HG03469 (cell line): ENCODE measurements around the gene CUBN.

Source experiments
- ATAC-seq: cut with Tn5 transposase; IDR thresholded peaks from one replicate; pipeline ENCODE4 v1.9.1; 2021; ENCODE audit warnings: mild to moderate bottlenecking, moderate library complexity, moderate number of reproducible peaks; ENCODE audit not compliant: unreplicated experiment

Gene CUBN

DNA sequence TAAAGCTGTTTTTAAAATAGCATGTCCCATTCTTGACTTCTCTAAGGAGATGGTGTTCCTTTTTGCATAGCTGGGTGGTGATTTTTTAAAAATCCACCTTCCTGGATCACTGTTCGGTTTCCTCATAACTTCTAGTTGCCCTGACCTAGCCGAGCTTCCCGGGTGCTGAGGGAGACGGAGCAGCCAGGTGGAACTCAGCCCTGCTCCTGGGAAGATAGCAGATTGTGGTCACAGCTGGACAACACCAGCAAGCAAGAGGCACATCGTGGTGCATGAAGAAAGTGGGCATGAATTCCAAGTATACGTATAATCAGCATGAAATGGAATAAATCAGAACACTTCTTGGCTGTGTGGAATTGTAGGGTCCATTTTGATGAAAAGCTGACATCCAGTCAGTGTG lies 238.9 kb downstream of the CUBN start:
- no peak for ATAC-seq

DNA sequence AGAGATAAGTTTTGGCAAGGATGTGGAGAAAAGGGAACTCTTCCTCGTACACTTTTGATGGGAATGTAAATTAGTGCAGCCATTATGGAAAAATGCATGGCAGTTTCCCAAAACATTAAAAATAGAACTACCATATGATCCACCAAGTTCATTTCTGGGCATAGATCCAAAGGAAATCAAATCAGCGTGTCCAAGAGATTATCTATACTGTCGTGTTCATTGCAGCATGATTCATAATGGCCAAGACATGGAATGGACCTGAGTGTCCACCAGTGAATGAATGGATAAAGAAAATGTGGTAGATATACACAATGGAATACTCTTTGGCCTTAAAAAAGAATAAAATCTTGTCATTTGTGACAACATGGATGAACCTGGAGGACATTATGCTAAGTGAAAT lies 242.0 kb downstream of the CUBN start:
- ATAC-seq, result no peak

DNA sequence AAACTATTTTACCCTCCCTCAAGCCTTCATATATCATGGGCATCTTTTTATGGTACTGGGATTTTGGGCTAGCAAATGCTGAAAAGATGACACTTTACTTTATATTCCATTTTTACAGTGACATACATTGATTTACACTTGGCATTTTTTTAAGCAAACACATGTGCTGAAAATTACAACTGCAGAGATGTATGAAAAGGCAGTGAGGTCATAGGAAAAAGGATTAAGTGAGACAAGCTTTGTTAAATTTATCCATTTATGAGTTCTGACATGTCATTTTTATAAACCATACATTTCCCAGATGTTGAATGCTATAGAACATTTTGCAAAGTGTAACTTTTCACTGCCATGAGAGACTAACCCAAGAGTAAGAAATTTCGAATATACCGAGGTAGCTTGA lies 243.6 kb downstream of the CUBN start:
- no peak for ATAC-seq

DNA sequence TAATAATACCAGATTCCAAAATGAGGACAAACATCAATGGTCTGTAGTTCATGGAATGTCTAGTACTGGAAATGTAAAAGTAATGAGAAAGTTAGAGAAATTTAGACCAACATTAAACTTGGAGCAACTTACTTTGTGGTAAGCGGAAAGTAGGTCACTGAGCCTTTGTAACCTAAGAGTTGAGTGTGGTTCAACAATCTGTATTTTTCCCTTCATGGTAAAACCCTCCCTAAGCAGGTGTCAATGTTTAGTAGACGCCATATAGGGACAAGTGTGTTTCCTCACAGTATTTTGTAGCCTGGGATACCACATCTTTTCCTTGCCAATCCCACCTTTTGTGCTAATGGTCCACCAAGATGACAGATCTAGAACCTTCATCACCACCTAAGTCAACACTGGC lies 245.1 kb downstream of the CUBN start:
- no peak for ATAC-seq

DNA sequence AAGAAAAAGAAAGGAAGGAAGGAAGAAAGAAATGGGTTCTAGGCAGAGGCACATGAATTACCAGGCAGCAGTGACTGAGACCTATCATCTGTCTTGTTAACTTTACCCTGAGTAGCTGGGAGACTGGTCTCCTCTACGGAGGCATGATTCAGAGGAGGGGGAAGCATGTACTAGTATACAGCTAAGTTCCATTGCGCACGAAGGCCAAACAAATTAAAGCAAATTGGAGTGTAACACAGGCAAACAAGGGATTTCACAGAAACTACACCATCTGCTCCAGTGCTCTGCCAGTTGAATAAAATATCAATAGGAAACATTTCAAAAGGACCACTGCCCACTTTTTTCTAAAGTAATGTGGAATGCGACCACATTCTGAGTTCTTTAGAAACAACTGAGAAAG lies 246.5 kb downstream of the CUBN start:
- ATAC-seq, result no peak

DNA sequence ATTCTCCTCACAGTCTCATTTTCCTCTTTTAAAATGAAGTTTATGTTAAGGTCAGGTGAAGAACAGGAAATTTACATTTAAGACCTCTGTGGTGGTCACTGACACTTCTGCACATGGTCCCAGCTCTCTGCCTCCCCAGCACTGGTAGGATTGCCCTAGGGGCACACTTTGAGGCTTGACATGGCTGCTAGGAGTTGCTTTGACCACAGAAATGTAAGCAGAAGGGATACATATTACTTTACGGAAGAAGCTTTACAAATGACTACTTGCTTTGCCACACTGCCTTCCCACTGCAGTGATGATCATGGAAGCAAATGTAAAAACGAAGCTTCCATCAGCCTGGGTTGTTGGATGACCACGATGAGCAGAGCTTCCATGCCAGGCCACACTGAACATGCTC lies 259.3 kb downstream of the CUBN start:
- no peak for ATAC-seq

DNA sequence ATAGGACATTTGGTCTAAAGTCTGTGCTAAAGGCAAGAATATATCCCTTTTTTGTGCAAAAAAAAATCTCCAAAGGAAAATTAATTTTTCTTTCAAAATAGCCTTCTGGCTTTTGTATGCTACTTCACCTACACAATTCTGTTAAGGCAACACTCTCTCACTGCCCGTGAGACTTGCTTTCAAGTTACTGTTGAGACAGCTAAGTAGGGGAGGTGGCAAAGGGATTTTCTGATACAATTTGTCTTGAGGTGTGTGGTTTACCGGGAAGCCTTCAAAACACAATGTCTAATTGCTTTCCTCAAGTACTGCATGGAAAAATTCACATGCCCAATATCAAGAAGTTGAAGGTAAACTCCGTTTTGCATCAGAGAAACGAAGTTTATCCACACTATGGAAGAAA lies 261.6 kb downstream of the CUBN start:
- no peak for ATAC-seq

DNA sequence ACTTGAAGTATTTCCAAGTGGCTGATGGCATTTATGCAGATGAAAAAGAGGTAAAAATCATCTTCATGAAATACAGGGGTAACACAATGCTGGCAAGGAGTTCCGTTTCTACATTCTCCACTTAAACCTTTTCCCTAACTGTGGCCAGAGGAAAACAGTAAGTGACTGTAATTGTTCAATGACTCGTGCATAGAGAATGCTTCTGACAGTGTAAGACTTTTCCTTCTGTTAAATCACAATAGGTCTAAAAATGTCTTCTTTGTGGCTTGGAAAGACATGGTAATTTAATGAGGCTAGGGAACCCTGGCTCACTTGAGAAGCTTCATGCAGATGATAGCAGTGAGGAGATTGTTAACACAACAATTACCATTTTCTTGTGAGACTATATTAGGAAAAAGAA lies 262.1 kb downstream of the CUBN start:
- ATAC-seq, result no peak

DNA sequence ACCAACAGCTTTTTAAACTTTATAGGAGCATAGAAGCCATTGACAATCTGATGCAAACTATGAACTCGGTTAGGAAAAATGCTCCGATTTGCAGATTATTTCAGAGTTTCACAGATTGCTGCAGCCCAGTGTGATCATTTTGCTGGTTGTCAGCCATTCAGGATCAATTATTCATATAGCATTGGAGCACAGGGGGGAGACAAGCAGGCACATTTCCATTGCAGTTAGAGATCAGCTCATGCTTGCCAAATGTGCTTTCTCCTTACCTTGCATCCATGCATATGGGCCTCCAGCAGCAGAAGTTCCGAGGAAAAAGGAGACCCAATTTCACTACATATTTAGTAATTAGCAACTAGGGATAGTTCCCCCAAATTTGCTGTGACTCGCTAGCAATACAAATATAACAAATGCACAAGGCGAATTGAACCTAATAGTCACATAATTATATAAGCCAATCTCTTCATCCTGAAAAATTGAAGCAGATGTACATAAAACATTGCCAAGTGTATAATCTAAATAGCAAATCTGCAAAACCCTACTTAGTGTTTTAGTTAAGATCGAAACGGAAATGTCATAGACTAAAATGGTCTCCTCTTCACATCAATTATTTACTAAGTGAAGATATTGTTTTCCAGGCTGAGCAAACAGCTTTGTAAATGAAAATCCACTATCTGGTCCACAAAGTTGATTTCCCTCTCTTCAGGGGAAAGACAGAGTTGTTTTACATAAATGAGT lies 262.9 kb downstream of the CUBN start:
- ATAC-seq, result no peak

DNA sequence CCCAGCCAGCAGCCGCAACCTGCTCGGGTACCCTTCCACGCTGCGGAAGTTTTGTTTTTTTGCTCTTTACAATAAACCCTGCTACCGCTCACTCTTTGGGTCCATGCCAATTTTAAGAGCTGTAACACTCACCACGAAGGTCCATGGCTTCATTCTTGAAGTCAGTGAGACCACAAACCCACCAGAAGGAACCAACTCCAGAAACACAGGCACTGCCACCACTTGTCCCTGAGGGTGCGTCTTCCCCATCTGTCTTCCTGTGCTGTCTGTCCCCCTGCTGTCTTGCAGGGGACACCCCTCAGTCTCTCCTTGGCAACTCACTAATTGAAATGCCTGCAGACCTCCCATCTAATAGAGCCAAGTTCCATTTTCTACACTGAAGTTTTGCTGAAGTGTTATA lies 263.8 kb downstream of the CUBN start:
- no peak for ATAC-seq

DNA sequence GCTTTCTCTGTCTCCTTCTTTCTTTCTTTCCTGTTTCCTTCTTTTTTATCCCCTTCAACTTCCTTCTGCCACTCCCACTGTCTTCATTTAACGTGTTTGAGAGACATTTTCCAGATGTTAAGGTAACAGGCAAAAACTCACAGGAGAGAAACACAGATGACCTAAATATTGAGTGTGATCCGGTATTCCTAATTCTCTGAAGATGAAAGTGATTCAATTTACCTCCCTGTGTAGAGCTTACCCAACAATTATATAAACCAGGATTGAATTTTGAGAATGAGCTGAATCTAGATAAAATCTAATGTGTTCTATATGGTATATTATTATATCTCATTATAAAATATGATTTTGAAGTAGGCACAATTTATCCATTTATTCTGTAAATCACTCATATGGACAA lies 265.8 kb downstream of the CUBN start:
- ATAC-seq, result no peak

DNA sequence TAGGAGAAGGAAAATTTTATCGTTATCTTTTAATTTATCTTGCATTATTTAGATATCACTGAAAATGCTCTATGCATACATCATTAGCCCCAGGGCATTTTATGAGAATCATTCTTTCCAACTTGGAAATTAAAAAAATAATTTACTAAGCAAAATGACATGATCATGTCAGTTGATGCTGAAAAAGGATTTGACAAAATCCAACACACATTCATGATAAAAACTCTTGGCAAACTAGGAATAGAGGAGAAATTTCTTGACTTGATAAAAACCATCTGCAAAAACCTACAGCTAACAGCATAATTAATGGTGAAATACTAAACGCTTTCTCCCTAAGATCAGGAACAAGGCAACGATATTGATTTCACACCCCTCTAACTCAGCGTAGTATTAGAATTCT lies 272.2 kb downstream of the CUBN start:
- no peak for ATAC-seq

DNA sequence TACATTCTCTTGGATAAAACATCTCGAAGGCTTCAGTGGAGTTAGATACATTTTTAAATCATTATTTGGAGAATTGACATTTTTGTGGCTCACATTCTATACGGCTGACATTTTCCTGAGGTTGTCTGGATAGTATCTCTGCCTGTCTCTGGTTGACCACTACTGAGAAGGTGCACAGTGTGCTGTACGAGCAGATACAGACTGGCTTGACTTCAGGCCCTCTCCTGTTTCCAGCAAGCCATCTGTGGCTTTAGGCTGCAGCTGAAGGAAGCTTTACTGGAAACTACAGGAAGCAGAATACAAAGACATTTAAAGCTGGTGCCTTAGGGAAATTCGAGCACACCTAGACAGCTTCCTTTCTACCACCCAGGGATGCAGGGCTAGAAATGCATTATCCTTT lies 273.0 kb downstream of the CUBN start:
- ATAC-seq, result no peak

DNA sequence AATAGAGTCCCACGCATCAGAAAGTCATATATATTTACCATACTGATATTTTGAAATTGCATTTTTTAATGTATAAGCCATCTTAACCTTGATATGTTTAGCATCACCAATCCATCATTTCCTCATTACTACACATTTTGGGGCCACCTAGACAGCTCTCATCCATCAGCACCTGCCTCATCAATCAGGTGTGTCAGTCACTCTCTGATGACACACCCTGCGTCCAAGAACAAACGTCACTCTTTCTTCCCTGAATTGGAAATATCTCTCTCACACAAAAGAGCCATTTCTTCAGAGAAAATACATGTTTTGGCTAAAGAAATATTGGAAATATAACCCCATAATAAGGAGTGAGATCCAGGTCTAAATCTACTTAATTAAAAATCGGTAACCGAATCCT lies 273.5 kb downstream of the CUBN start:
- ATAC-seq, result no peak

DNA sequence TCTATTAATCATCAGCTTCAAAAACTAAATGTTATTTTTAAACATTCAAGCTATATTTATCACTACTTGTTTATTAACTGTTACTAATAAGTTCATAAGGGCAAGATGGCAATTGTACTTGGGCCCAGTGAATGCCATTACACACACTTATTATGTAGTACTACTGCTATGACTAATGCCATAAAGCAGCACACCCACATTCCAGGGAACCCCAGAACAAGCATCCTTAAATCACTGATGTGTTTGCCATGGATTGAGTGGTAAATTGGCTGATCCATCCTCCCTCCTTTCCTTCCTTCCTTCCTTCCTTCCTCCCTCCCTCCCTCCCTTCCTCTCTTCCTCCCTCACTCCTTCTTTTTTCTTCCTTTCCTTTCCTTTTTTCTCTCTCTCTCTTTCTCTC lies 275.0 kb downstream of the CUBN start:
- ATAC-seq, result no peak

DNA sequence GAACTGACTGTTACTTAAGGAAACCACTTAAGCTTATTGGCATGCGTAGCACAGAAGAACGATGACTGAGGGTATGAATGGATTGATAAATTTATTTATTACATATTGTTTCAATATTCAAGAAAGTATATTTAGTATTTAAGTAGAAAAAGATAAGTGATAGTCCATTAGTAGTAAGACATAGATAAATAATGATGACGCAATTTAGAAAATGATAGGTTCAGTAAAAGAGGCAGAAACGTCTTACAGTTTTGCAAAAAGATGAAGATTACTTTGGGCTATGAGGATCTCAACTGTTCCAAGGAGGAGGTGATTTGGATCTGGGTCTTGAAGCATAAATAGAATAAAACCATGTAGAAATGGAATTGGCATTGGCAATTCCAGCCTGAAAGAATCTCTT lies 275.8 kb downstream of the CUBN start:
- ATAC-seq, result no peak

DNA sequence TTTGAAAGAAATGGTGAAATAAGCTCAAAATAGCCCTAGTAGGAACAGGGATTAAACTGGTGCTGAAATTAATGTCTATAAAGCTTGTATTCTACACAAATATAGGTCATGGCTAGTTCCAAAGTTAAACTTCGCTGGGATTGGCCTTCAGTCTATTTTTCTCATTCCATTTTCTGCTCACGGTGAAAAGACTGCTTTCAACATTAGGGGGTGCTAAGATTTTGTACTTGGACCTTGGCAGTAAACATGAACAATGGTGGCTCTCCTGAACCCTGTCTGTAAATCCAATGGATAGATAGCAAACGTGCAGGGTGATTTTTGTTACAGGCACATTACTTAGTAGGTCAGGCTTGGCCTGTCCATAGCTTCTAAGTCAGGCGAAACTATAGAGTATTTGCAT lies 276.4 kb downstream of the CUBN start:
- ATAC-seq, result no peak

DNA sequence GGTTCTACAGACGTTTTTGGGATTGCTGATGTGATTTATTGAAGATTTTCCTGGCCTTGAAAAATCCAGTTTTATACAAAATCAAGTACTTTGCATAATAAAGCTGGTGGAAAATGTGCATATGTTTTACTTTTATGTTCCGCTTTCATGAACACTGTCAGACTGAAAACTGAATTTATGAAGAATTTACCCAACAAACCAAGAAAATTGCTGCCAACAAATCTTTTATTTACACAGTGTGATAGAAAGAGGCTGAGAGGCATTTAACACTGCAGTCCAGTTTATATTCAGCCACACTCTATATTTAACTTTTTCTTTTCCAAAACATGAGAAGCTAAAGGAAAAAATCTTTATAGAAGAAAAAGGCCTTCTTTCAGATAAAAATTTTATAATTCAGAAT lies 277.0 kb downstream of the CUBN start:
- ATAC-seq, result no peak

DNA sequence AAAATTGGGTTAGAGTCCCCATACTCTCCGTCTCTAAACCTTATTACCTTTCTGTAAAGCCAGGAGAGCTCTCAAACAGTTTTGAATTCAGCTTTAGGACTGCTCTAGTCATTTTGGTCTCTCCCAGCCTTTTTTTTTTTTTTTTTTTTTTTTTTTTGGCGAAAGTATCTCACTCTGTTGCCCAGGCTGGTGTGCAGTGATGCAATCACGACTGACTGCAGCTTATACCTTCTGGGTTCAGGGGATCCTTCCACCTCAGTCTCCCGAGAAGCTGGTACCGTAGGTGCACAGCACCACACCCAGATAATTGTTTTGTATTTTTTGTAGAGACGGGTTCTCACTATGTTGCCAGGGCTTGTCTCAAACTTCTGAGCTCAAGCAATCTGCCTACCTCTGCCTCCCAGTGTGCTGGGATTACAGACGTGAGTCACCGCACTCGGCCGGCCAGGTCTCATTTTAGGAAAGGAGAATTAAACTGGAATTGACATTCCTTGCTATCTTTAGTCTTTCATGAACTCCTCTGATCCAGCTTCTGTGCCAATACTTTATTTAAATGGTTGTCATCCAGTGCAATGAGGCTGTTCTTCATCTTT lies 281.0 kb downstream of the CUBN start:
- no peak for ATAC-seq

DNA sequence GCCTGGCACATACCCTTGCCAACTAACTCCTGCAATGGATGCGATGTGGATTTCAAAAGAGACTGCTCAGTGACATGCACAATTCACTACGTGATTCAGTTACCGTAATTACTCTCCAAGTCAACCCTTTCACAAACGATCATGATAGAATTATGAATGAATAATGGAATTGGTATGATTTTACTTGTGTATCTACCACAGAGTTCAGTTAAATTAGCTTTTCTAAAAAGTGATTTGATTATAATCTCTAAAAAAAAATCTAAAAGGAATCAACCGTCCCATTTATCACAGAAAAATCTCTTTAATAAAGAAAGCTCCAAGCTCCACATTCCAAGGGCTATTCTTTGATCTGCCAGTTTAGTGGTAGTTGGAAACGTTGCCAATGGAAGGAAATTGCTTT lies 282.0 kb downstream of the CUBN start:
- ATAC-seq, result no peak

DNA sequence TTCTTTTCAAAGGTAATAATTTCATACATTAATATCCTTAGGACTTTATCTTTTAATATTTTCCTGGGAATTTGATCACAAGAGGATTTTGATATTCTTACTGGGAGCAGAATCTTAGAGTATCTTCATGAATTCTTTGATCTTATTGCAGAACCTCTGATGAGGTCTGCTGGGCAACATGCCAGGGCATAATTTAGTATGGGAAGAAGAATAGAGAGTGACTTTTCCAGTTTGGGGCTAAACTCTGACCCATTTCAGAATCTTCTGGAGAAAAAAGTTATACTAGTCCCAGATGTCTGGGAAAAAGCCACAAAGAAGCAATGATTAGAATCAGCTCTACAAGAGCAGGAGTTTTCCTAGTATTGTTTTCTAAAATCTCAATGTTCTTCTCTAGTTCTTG lies 284.4 kb downstream of the CUBN start:
- ATAC-seq, result no peak

DNA sequence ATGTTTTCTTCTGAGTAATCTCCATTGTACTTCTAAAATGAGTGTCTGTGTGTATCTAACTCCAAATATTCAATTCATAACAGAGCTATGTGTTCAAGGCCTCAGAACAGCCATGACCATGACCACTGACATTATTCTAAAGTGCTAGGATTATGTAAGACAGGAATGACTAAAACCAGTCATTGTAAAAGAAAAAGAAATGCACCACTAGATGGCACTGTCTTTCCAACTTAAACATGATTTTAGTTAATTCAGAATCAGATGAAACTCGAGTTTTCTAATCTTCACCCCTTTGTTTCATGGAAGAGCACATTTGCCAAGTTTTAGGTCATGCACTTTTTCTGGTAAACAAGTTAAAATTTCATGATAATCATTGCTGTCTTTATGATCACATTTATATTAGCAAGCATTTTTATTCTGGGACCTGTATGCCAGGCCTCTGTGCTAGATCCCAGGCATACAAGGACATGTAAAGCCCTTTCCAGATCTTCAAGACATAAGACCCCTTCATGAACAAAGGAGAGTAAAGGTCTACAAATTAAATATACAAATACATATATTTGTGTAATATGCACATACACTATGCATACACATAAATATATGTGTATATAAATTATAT lies 286.2 kb downstream of the CUBN start:
- peak; percentile 58 for ATAC-seq

DNA sequence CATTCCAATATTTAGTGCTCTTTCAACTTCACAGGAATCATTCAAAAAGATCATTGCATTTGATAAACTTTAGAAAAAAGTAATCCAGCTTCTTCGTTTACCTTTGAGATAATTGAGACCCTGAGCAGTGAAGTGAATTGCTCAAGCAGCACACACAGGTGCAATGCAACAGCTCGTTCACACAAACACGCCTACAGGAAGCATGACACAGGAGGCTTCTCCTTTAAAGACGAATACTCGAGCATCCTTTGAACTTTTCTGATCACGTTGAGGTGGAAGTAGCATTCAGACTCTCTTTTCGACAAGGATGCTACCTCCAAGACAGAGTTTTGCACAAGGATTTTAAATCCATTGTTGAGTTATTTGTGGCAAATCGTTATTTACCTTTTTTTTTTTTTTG lies 294.4 kb downstream of the CUBN start:
- ATAC-seq, result no peak
